Heart right ventricle (tissue), 16 donors: Measurements from ENCODE around the gene ROBO1. TPM values are rescaled to one million over a fixed set of nuclear protein-coding genes. Genes with fewer than 3 reads are reported as not detected.

Experiments used
- ATAC-seq, 8 donors: fragments of 200-7000 bp; cut with Tn5 transposase; one replicate each; pipeline ENCODE4 v1.9.1; 2020; ENCODE audit warnings: mild to moderate bottlenecking in 8 of 8, moderate library complexity in 8 of 8, moderate number of reproducible peaks in 1 of 8
- DNase-seq, 2 donors: peaks; one replicate each; pipeline ENCODE4 v3.0.0-alpha.2; 2020
- H3K27ac ChIP-seq, 10 donors: fragments of 200-600 bp; sonication (generic) in 2 of 10; one replicate each; pipeline versions ENCODE4 v1.5.0 to v1.8.0; 2020 to 2022; ENCODE audit warnings: mild to moderate bottlenecking in 3 of 10
- H3K27me3 ChIP-seq, 7 donors: fragments of 200-600 bp; one replicate each; pipeline ENCODE4 v1.8.0; 2021 to 2022; ENCODE audit warnings: mild to moderate bottlenecking in 2 of 7
- H3K36me3 ChIP-seq, 9 donors: fragments of 200-600 bp; sonication (generic) in 1 of 9; one replicate each; pipeline versions ENCODE4 v1.5.0 to v1.8.0; 2020 to 2022; ENCODE audit warnings: mild to moderate bottlenecking in 2 of 9
- H3K4me1 ChIP-seq, 9 donors: fragments of 200-600 bp; sonication (generic) in 1 of 9; one replicate each; pipeline versions ENCODE4 v1.5.0 to v1.8.0; 2020 to 2022; ENCODE audit warnings: mild to moderate bottlenecking in 4 of 9
- H3K4me3 ChIP-seq, 10 donors: fragments of 200-600 bp; sonication (generic) in 2 of 10; one replicate each; pipeline versions ENCODE4 v1.5.0 to v1.8.0; 2020 to 2022; ENCODE audit warnings: mild to moderate bottlenecking in 7 of 10, moderate library complexity in 2 of 10
- H3K9me3 ChIP-seq, 11 donors: fragments of 200-600 bp in 10 of 11; sonication (generic) in 2 of 11; one replicate each; pipeline versions ENCODE4 v1.5.0 to v1.8.0; 2013 to 2022; ENCODE audit warnings: mild to moderate bottlenecking in 2 of 11, control low read depth in 1 of 11, moderate library complexity in 1 of 11
- WGBS, 2 donors: extraction: QIAGEN DNeasy Blood & Tissue Kit; methylation state at CpG; one replicate each; pipeline ENCODE4 v1.1.7; 2013; ENCODE audit warnings: inconsistent platforms in 1 of 2; 5-methylcytosine and 5-hydroxymethylcytosine counted together
- intact Hi-C, 10 donors: fragments of 100-400 bp; cut with DNase I; formaldehyde crosslinking; loops; one replicate each; pipeline versions ENCODE4 v1.11.1 to v1.14.2; 2022
- long read RNA-seq, 3 donors: library from polyadenylated mRNA; unstranded; transcript quantifications; one replicate each; pipeline ENCODE4 v2.0.0, GENCODE V29; 2020 to 2021
- polyA plus RNA-seq, 2 donors: library from polyadenylated mRNA; stranded (reverse); fragments of 200-250 nt; gene quantifications; one replicate each; pipeline ENCODE4 v1.2.3, GENCODE V29; 2013
- total RNA-seq, 10 donors: library from RNA; stranded (reverse); fragmentation: NEBNext Ultra II Directional in 3 of 10; extraction: Animal tissue kit (Norgen Biotek cat#: 25700) in 3 of 10; gene quantifications; one replicate each; pipeline versions ENCODE4 v1.2.1 to v1.2.4, GENCODE V29; 2021 to 2023
- TF ChIP-seq, protein P1 (sequence below), 9 donors: fragments of 200-600 bp; sonication (generic) in 2 of 9; IDR thresholded peaks; one replicate each; pipeline versions ENCODE4 v1.5.0 to v1.8.0; 2021 to 2022; ENCODE audit warnings: antibody characterized with exemption in 9 of 9, mild to moderate bottlenecking in 5 of 9, moderate library complexity in 1 of 9
- donor health status: Arrhythmogenic right ventricular cardiomyopathy.
- donor health status: ischemic (EF 13 %, LVEDD 7.1; RV severe dilation, severe dysfunction).
- donor health status: healthy with polysubstance abuse.
- donor health status: DM: no; HTN: yes; CAD: no.
- donor health status: DM: no; HTN: no; CAD: no.
- donor health status: ischemic (EF 25% LVEDD 6.9; RV normal size, moderate dysfunction).
- donor health status: ischemic (EF 25% LVEDD 5.7; RV mildly dilated, moderate dysfunction).
- donor health status: healthy.
- donor health status: DM: yes; HTN: yes; CAD: no.
- donor health status: Ischemic cardiomyopathy.
- donor health status: ischemic (EF 35%, LVEDD 5.7; RV mildly dilated, moderate dysfunction).
- donor health status: nonischemic (EF 11% LVEDD 7.7; RV severe dilation, severe dysfunction).
- donor health status: DM: yes; HTN: yes; CAD: no.
- donor health status: PGD.
- donor health status: ischemic (EF 29% LVEDD 5.4; RV normal size, mild dysfunction).
- donor health status: nonischemic (EF 23%, LVEDD 6.1; RV moderate dilation, normal function).

The ROBO1 gene
- 10 to 100 TPM in 1 of 10 donors, 1 to 10 TPM in 9; 4.1 to 13.9 (median 6.1) TPM for total RNA-seq
- 1 to 10 TPM; 2.8 to 3.1 TPM for polyA plus RNA-seq
- long read RNA-seq, donor 1, partial matches to known transcripts: 6 of 7 reads
- long read RNA-seq, donor 1, other reads (novel, unspliced or antisense): 1 of 7 reads
- long read RNA-seq, donor 2, partial matches to known transcripts: 6 of 6 reads
- long read RNA-seq, donor 2, other reads (novel, unspliced or antisense): 0 of 6 reads
- long read RNA-seq, donor 3, partial matches to known transcripts: 10 of 10 reads
- long read RNA-seq, donor 3, other reads (novel, unspliced or antisense): 0 of 10 reads

GRCh38 chr3:79767905-79768267 lies at the start of gene ROBO1:
Gene ROBO1, minus strand, starts transcription at chr3:79767998.
- Histone ChIP-seq H3K9me3 (no peaks in the 10 kb centered on the region), H3K4me1 (peaks cover 0 to 20% (median 5%) of the 10 kb centered on the region in 9 donors), H3K36me3 (no peaks in the 10 kb centered on the region), H3K27me3 (peaks cover 6 to 60% (median 36%) of the 10 kb centered on the region in 7 donors), H3K27ac (no peak within 1 kb of the TSS), H3K4me3 (peak within 1 kb of the TSS in 5 of 10 donors; percentile 5 to 34 (median 29))
- no peak for ATAC-seq
- DNase-seq: no peak
- WGBS, 2 donors: 1% methylated on average over 12 of the region's 12 CpGs
- TF ChIP-seq, protein P1, sequence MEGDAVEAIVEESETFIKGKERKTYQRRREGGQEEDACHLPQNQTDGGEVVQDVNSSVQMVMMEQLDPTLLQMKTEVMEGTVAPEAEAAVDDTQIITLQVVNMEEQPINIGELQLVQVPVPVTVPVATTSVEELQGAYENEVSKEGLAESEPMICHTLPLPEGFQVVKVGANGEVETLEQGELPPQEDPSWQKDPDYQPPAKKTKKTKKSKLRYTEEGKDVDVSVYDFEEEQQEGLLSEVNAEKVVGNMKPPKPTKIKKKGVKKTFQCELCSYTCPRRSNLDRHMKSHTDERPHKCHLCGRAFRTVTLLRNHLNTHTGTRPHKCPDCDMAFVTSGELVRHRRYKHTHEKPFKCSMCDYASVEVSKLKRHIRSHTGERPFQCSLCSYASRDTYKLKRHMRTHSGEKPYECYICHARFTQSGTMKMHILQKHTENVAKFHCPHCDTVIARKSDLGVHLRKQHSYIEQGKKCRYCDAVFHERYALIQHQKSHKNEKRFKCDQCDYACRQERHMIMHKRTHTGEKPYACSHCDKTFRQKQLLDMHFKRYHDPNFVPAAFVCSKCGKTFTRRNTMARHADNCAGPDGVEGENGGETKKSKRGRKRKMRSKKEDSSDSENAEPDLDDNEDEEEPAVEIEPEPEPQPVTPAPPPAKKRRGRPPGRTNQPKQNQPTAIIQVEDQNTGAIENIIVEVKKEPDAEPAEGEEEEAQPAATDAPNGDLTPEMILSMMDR (IDR thresholded peaks at IDR 0.05): no peak
- intact Hi-C loops: no loop called here

DNA sequence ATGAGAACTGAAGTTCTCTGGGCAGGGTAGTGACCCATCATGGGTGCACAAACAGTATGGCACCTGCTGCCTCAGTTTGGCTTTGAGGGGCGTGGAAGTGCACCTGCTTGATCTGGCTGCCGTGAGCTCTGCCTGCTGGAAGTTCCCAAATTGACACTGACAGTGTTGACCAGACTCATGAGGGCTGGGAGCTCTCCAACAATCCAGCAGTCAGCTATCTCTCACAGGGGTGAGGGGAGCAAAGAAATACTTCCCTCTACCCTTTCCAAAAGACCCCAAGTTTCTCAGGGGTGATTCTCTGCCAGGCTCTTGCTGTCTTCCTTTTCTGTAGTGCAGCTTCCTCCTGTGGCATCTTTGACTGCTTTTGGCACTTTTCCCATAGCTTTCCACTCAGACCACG lies 49.4 kb upstream of the ROBO1 start:
- intact Hi-C loops: no loop called here
- H3K4me1 ChIP-seq: no peaks in the 10 kb centered on the region
- H3K4me3 ChIP-seq: no peak overlapping the region
- TF ChIP-seq, protein P1 (IDR thresholded peaks at IDR 0.05): no peak
- no peak overlapping the region for H3K27ac ChIP-seq
- H3K27me3 ChIP-seq: no peaks in the 10 kb centered on the region
- WGBS, 2 donors: 63 to 70% methylated on average over 3 of the region's 3 CpGs
- peaks cover 0 to 33% (median 18%) of the 10 kb centered on the region in 11 donors for H3K9me3 ChIP-seq
- DNase-seq (no peak), ATAC-seq (no peak)
- H3K36me3 ChIP-seq: no peaks in the 10 kb centered on the region

- Histone ChIP-seq H3K36me3 (no peaks in the 10 kb centered on the region), H3K4me1 (no peaks in the 10 kb centered on the region), H3K4me3 (no peak overlapping the region), H3K27me3 (no peaks in the 10 kb centered on the region), H3K9me3 (peaks cover 0 to 33% (median 18%) of the 10 kb centered on the region in 11 donors), H3K27ac (no peak overlapping the region)
- intact Hi-C loops: no loop called here
- TF ChIP-seq, protein P1 (IDR thresholded peaks at IDR 0.05): no peak
- ATAC-seq: no peak
- DNase-seq: no peak
Measured at GRCh38 chr3:79815478-79815877, 47.7 kb upstream of the ROBO1 start.

DNA sequence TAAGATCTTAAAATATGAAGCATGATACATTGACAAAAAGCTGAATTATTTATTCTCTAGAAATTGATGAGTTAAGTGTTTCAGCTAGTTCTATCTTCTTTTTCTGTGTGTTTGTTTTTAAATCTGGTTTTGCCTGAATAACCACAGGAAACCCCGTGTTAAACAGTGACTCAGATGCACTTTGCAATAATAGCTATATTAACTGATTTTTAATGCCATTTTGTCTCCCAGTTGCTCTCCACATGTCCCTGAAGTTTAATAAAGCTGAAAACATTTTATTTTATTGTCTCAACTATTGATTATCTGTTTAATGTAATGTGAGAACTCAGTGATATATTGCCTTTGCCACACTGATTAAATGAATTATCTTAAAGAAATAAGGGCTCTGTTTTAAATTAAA lies 42.8 kb upstream of the ROBO1 start:
- DNase-seq (no peak), ATAC-seq (no peak)
- TF ChIP-seq, protein P1 (IDR thresholded peaks at IDR 0.05): no peak
- Histone ChIP-seq H3K4me3 (no peak overlapping the region), H3K27me3 (no peaks in the 10 kb centered on the region), H3K27ac (no peak overlapping the region), H3K9me3 (peaks cover 0 to 16% (median 7%) of the 10 kb centered on the region in 11 donors), H3K4me1 (no peaks in the 10 kb centered on the region), H3K36me3 (no peaks in the 10 kb centered on the region)
- WGBS, 2 donors: 56 to 61% methylated on average over 1 of the region's 1 CpG
- intact Hi-C loops: no loop called here
